Hematopoietic multipotent progenitor cell treated with erythropoietin and hydrocortisone succinate and interleukin-3 and kit ligand, for 17 days (in vitro differentiated cells): Measurements from ENCODE around the gene NFIX.

Source experiments
- DNase-seq: peaks from one replicate; pipeline ENCODE4 v3.0.0-alpha.2; 2015; ENCODE audit warnings: low spot score

The NFIX gene

DNA sequence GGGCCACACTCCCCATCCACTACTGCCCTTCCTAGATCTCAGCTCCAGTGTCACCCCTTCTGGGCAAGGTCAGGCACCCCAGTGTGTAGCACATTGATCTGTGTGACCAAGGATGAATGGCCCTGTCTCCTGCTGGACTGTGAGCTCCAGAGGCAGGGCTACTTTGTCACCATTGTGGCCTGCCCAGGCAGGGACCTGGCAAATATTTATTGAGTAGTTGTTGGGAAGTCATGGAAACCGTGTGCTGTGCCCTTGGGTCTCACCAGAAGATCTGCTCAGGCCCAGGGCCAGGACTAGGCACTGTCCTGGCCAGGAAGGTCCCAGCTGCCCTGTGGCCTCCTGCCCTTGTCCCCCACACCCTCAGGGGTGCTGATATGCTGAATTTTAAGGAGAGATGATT is 133.3 kb downstream of the NFIX start:
- no peak for DNase-seq

DNA sequence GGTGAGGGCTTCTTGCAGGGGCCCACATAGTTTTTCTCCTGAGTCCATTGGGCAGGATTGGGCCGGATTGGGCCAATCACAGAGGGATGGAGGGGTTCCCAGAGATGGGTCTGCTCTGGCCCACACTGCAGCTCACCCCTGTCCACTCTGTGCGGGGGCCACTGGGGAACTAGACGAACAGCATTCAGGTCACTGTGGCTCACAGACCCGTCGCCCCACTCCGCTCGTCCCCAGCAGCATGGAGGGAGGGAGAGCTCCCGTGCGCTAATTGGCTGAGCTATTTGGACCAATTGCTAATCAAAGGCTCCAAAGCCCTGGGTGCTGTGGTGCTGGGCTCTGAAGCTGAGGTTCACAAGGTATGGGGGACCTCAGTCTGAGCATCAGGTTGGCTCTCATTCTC is 134.1 kb downstream of the NFIX start:
- no peak for DNase-seq

DNA sequence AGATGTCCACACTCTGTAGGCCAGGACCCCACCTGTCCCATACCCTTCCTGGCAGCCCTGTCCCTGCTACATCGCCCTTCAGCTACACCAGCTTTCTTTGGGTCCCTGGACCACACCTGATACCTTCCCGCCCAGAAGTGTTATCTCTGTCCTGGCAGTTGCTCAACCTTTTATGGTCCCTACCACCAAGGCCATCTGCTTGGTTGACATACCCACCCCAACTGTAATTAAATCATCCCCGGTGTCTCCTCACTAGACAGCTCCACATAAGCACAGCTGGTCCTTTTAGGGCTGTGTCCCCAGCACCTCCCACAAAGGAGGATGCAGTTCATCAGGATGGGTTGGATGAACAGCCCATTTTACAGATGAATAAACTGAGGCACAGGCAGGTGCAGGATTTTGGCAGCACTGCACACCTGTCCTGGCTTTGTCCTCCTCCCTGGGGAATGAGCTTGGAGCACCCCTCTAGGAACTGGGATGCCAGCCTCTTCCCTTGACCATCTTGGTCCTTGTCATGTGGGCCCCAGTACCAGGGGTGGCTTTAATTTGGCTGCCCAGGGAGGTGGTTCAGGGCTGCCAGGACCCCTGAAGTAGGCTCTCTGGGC is 135.7 kb downstream of the NFIX start:
- DNase-seq, result no peak

DNA sequence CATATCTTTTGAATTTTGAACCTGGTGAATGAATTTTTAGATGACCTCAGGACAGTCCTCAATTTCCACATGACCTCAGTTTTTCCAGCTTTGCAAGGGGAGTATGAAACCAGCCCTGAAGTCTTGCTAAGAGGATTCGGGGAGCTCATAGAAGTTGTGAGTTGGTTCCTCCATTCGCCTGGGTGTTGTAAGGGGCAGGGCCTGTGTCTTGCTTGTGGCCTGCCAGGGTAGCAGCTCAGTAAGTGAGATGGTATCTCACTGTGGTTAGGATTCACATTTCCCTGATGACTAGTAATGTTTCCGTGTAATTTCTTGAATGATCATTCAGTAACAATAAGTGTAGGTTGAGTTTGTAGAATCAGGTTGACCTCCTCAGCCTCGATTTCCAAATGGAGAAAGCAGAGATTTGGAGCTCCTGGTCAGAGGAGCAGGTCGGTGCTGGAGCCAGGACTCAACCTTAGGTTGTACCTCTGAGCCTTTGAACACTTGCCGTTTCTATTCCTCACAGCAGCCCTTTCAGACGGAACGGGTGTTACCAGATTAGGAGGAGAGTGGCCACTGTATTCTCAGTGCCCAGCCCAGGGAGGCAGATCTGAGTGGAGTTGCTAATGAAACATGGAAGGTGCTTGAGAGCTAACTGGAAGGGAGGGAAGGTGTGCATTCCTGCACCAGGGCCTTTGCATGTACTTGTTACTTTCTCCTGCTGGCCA is 137.4 kb downstream of the NFIX start:
- no peak for DNase-seq

DNA sequence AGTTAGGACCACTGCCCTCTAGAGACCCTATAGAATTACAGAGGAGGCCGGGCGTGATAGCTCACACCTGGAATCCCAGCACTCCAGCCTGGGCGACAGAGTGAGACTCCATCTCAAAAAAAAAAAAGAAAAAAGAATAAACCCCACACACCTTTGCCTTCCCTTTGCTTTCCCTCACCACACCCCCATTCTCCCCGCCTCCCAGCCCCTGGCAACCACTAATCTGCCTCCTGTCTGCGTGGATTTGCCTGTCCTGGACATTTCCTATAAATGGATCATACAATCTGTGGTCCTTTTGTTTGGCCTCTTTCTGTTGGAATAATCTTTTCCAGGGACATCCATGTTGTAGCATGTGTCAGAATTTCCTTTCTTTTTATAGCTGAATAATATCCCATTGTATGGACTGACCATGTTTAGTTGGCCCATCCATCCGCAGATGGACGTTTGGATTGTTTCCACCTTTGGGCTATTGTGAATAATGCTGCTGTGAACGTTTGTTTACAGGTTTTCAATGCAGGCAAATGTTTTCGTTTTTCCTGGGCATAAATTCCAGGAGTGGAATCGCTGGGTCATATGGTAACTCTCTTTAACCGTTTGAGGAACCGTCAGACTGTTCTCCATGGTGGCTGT is 138.1 kb downstream of the NFIX start:
- no peak for DNase-seq

DNA sequence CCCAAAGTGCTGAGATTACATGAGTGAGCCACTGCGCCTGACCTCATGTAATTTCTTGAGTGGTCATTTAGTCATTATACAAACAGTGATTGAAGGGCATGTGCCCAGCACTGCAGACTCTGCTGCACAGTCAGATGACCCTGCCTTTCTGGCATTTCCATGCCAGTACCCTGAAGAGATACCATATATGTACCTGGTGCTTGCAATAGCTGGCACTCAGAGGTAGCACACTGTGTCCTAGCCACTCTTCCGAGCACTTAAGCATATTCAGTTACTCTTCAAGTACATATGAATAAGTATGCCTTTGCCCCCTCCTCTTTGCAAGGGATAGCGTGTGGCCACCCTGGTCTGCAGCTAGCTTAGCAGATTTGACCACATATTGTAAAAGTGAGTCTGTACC is 139.4 kb downstream of the NFIX start:
- no peak for DNase-seq

DNA sequence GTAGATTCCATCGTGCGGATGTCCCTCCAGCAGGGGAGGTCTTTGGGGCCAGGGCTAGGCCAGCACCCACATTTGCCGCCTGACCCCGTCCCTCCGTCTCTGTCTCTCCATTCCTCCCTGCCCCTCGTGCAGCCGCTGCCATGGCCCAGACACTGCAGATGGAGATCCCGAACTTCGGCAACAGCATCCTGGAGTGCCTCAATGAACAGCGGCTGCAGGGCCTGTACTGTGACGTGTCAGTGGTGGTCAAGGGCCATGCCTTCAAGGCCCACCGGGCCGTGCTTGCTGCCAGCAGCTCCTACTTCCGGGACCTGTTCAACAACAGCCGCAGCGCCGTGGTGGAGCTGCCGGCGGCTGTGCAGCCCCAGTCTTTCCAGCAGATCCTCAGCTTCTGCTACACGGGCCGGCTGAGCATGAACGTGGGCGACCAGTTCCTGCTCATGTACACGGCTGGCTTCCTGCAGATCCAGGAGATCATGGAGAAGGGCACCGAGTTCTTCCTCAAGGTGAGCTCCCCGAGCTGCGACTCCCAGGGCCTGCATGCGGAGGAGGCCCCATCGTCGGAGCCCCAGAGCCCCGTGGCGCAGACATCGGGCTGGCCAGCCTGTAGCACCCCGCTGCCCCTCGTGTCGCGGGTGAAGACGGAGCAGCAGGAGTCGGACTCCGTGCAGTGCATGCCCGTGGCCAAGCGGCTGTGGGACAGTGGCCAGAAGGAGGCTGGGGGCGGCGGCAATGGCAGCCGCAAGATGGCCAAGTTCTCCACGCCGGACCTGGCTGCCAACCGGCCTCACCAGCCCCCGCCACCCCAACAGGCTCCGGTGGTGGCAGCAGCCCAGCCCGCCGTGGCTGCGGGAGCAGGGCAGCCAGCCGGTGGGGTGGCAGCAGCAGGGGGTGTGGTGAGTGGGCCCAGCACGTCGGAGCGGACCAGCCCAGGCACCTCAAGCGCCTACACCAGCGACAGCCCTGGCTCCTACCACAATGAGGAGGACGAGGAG is 140.1 kb downstream of the NFIX start:
- no peak for DNase-seq

DNA sequence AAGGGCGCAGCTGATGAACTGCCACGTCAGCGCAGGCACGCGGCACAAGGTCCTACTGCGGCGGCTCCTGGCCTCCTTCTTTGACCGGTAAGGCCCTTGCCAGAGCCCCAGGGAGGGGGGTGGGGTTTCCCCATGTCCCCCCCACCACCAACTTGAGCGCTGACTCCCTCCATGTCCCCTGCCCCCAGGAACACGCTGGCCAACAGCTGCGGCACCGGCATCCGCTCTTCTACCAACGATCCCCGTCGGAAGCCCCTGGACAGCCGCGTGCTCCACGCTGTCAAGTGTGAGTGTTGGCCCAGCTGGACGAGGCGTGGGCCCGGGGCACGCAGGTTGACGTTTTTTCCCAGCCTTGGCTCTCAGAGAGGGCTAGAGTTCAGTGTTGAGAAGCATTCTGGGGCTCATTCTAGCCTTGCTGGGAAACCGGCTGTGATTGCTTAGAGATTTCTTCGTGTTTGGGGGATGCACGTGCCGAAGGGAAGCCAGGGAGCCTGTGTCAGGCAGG is 142.1 kb downstream of the NFIX start:
- DNase-seq, result no peak

DNA sequence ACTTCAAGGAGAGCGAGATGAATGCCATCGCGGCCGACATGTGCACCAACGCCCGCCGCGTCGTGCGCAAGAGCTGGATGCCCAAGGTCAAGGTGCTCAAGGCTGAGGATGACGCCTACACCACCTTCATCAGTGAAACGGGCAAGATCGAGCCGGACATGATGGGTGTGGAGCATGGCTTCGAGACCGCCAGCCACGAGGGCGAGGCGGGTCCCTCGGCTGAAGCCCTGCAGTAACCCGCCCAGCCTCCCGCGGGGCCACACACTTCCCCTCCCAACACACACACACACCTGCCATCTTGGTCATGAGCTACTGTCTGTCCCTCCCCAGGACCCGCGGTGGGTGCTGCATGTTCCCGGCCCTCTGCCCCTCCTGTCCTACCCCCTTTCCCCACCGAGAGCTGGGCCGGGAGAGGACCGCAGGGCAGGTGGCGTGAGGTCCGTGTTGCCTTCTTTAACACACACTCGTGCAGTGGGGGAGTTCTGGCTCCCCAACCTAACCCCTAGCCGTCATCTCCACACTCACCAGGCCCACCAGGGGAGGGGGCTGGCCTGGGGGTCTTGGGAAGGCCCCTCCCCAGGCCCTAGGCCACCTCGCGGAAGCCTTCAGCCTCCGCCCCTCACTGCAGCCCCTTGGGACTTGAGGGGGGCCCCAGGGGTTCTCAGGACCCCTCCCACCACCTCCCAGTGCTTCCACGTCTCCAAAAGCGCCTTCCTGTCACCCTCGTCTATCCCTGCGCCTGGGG is 143.1 kb downstream of the NFIX start:
- no peak for DNase-seq

DNA sequence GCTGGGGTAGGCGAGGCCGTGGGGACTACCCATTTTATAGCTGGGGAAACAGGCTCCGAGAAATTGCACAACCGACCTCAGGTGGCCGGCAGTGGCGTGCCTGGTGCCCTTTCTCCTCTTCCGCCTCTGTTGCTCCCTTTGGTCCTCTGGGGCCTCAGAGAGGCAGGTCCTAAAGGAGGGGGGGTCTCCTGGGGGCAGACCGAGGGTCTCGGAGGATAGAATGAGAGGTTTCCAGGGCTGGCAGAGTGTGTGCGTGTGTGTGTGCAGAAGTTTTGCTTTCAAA is 143.6 kb downstream of the NFIX start:
- DNase-seq, result no peak

DNA sequence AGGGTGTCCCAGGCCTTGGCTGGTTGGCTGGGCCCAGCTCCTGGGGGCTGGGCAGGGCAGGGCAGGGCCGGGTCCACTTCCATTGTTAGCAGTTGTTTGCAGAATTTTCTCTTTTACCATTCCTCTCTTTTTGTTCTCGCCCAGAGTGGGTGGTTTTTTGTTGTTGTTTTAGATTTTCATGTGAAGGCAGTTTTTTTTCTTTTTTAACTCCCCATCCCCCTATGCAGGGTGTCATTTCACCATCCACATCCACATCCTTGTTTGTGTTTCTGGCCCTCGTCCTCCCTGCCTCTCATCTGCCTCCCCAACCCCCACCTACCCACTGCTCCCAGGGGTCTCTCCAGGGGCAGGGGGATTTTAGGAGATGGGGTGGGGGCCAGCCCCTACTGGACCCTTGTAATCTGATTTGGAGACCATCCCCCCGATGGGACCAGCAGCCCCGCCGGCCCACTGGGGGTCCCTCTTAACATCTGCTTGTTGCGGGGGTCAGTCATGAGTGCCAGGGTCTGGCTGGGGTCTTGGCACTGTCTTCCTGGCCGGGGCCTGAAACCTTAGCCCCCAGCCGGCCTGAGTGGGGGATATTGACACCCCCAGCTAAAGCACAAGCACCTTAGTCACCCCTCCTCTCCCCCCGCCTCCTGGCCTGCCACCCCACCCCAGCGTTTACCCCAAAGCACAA is 144.5 kb downstream of the NFIX start:
- no peak for DNase-seq

DNA sequence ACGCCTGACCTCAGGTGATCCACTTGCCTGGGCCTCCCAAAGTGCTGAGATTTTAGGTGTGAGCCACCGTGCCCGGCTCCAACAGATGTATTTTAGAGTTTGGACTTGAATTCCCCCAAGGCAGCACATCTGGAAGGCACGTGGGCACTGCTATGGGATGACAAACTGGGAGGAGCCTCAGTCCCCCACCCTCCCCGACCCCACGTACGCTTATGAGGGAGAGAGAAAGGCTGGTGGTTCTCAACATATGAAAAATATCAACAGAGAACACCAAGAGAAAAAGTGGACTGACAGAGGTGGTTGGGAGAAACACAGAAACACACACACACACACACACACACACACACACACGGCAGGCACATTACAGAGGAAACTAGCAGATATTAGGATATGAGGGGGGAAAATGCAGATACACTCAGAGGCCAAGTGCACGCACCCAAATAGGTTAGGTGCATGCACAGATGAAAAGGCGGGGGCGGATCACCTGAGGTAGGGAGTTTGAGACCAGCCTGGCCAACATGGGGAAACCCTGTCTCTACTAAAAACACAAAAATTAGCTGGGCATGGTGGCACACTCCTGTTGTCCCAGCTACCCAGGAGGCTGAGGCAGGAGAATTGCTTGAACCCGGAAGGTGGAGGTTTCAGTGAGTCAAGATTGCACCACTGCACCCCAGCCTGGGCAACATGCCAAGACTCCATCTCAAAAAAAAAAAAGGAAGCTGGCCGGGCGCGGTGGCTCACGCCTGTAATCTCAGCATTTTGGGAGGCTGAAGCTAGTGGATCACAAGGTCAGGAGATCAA is 151.7 kb downstream of the NFIX start:
- peak; percentile 66 for DNase-seq
